Central memory CD8-positive, alpha-beta T cell (primary cell): ENCODE data around the gene TNFAIP3.

Experiments
- ATAC-seq: fragments of 150-1000 bp; cut with Tn5 transposase; replicated peaks from 2 replicates; pipeline ENCODE4 v1.10.0; 2022; ENCODE audit warnings: mild to moderate bottlenecking, moderate FRiP score, moderate number of reproducible peaks; ENCODE audit not compliant: poor library complexity, severe bottlenecking; ENCODE audit errors: extremely low read depth
- DNase-seq, 2 donors: peaks; one replicate each; pipeline ENCODE4 v3.0.0; 2021; ENCODE audit warnings: low spot score in 2 of 2
- H3K27ac Mint-ChIP-seq: one replicate; pipeline ENCODE4 v1.8.0; 2022; ENCODE audit warnings: low read depth, mild to moderate bottlenecking, moderate library complexity, mixed read lengths
- H3K27me3 Mint-ChIP-seq: one replicate; pipeline ENCODE4 v1.8.0; 2022; ENCODE audit warnings: mixed read lengths
- H3K36me3 Mint-ChIP-seq: one replicate; pipeline ENCODE4 v1.8.0; 2022; ENCODE audit warnings: mild to moderate bottlenecking, moderate library complexity, mixed read lengths; ENCODE audit not compliant: insufficient read depth
- H3K4me1 Mint-ChIP-seq: one replicate; pipeline ENCODE4 v1.8.0; 2022; ENCODE audit warnings: mixed read lengths
- H3K4me3 Mint-ChIP-seq: one replicate; pipeline ENCODE4 v1.8.0; 2022; ENCODE audit warnings: mild to moderate bottlenecking, moderate library complexity, mixed read lengths
- H3K9me3 Mint-ChIP-seq: one replicate; pipeline ENCODE4 v1.8.0; 2022; ENCODE audit warnings: mixed read lengths

The TNFAIP3 gene

DNA sequence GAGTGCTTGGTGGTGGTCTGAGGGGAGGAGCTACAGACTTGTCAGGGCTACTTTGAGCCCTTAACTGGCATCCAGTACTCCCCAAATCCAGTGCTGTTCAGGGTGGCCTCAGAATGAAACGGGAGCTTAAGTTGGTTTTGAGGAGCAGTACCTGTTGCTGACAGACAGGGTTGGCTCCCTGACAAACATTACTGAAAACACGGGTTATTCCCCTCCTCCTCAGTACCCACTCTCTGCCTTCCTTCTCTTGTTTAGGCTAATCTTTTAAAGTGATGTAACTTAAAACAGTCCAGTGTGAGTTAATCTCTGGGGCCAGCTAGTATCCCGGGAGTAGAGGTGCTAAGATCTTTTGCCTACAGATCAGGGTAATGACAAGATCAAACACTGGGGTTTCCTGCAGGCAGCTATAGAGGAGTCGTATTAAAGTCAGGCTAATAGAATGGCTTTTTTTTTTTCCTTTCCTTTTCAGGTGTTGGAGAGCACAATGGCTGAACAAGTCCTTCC is 3.7 kb downstream of the TNFAIP3 start:
- Mint-ChIP-seq H3K36me3 (peaks cover 98% of the 10 kb centered on the region), H3K9me3 (no peaks in the 10 kb centered on the region), H3K4me1 (peaks cover 84% of the 10 kb centered on the region), H3K27ac (peak overlapping the region; percentile 99), H3K27me3 (no peaks in the 10 kb centered on the region), H3K4me3 (peak overlapping the region; percentile 86)
- ATAC-seq (peak; percentile 7), DNase-seq (peak; percentile 40 to 60)

- Mint-ChIP-seq H3K4me1 (peaks cover 80% of the 10 kb centered on the region), H3K27me3 (no peaks in the 10 kb centered on the region), H3K27ac (peak overlapping the region; percentile 99), H3K36me3 (peaks cover 100% of the 10 kb centered on the region), H3K9me3 (no peaks in the 10 kb centered on the region), H3K4me3 (peak overlapping the region; percentile 86)
- DNase-seq = no peak
- no peak for ATAC-seq
Observed at GRCh38 chr6:137871291-137871690, 4.2 kb downstream of the TNFAIP3 start.

DNA sequence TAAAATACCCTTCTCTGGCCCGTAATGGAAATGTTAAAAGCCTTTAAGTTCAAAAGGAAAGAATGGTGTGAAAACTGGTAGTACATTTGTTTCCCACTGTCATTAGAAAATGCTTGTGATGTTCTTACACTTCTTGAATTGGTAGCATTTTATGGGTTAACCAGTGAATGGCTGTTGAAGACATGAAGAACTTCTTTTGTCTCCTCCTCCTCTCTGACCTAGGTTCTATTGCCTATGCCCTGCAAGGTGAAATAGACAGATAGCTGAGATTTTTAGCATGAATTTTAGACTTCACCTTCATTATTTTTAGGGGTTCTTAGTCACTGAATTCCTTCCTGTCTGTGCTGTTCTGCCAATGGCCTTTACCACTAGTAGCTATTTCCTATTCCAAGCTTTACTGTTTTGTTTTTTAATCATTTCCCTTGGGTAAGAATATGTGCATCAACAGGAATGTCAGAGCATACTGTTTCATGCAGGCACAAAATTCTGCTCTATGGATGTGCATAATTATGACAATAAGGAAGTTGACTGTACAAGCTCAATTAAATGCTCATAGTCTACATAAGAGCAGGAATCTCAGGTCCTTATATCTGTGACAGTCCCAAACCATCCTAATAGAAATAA is 4.9 kb downstream of the TNFAIP3 start:
- H3K36me3 Mint-ChIP-seq = peaks cover 100% of the 10 kb centered on the region
- DNase-seq = no peak

DNA sequence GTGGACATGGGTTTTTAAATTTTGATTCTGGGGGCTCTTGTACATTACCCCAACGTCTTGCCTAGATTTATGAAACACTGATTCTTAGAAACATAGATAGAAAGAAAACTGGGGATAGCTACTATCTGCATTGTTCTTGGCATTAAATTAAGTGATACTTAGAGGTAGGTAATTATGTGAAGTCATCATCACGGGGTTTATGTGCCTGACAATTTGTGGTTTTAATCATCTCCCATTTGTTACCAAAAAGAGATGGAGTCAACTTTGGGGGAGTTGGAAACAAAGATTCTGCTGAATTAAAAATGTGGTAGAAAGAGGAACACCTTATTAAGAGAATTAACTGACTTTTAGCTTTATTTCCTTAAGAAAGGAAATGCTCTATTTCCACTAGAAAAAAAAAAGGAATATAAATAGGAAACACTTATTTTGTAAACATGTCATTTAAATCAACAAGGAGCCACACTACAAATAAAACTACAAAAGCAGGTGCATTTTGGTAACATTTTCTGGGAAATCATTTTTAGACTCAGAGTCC is 5.6 kb downstream of the TNFAIP3 start:
- peak overlapping the region; percentile 99 for H3K27ac Mint-ChIP-seq
- H3K36me3 Mint-ChIP-seq = peaks cover 100% of the 10 kb centered on the region
- no peaks in the 10 kb centered on the region for H3K9me3 Mint-ChIP-seq
- H3K27me3 Mint-ChIP-seq = no peaks in the 10 kb centered on the region
- peak overlapping the region; percentile 86 for H3K4me3 Mint-ChIP-seq
- no peak for DNase-seq
- peaks cover 75% of the 10 kb centered on the region for H3K4me1 Mint-ChIP-seq
- no peak for ATAC-seq

More for the DNA sequence above, 4.9 kb downstream of the TNFAIP3 start:
- Mint-ChIP-seq H3K4me3 (peak overlapping the region; percentile 86), H3K27me3 (no peaks in the 10 kb centered on the region), H3K9me3 (no peaks in the 10 kb centered on the region), H3K4me1 (peaks cover 73% of the 10 kb centered on the region), H3K27ac (peak overlapping the region; percentile 99)
- no peak for ATAC-seq

DNA sequence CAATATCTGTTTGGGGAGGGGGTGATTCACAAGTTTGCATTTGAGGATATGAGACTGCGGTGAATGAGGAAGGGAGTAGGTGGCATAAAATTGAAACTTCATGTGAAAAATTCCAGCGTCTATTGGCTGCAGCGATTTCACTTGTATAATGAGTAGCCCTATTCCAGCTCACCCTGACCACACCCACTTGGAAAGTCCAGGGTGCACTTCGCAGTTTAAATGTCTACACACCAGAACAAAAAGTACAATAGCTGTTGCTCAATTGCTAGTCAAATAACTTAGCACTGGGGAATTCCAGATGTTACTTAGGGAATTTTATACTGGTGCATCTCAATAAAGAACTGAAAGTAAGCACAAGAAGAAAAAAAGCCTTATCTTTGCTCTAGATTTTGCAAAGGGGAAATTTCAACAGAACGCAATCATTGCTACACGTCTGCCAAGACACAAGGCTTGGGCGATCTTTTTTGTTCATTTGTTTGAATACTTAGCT is 6.3 kb downstream of the TNFAIP3 start:
- Mint-ChIP-seq H3K9me3 (no peaks in the 10 kb centered on the region), H3K27ac (peak overlapping the region; percentile 99), H3K36me3 (peaks cover 100% of the 10 kb centered on the region), H3K4me3 (peak overlapping the region; percentile 86), H3K27me3 (no peaks in the 10 kb centered on the region), H3K4me1 (peaks cover 73% of the 10 kb centered on the region)
- DNase-seq (peak in 1 of 2 donors; percentile 31), ATAC-seq (no peak)

- Mint-ChIP-seq H3K27me3 (no peaks in the 10 kb centered on the region), H3K27ac (peak overlapping the region; percentile 92), H3K4me3 (peak overlapping the region; percentile 86), H3K9me3 (no peaks in the 10 kb centered on the region), H3K4me1 (peaks cover 62% of the 10 kb centered on the region), H3K36me3 (peaks cover 100% of the 10 kb centered on the region)
- ATAC-seq = no peak
- DNase-seq = no peak
Observed at GRCh38 chr6:137874204-137875057, 7.4 kb downstream of the TNFAIP3 start.

DNA sequence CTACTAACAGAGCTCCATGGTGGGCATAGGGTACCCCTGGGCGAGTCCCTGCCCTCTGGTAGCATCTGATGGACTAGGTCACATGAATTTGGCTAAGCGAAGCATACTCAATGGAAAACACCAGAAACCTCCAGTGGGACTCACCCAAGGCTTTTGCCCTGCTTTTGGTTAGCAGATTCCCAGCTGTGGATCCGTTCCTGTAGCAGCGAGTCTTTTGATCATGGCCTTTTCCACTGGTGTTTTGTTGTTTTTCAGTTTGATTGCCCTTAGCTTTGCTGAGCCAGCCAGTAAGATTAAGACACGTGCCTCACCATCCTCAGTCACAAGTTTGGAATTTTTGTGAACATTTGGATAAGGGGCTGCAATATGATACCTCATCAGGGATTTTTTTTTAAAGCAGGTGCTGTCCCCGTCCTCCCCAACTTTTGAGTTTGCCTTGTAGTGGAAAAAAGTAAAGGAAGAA is 8.0 kb downstream of the TNFAIP3 start:
- no peaks in the 10 kb centered on the region for H3K27me3 Mint-ChIP-seq
- ATAC-seq (no peak), DNase-seq (no peak)
- no peaks in the 10 kb centered on the region for H3K9me3 Mint-ChIP-seq
- peaks cover 56% of the 10 kb centered on the region for H3K4me1 Mint-ChIP-seq
- peak overlapping the region; percentile 86 for H3K4me3 Mint-ChIP-seq
- H3K27ac Mint-ChIP-seq = peak overlapping the region; percentile 92
- peaks cover 100% of the 10 kb centered on the region for H3K36me3 Mint-ChIP-seq

- H3K4me1 Mint-ChIP-seq = peaks cover 54% of the 10 kb centered on the region
- peak overlapping the region; percentile 86 for H3K4me3 Mint-ChIP-seq
- H3K36me3 Mint-ChIP-seq = peaks cover 100% of the 10 kb centered on the region
- H3K9me3 Mint-ChIP-seq = no peaks in the 10 kb centered on the region
- H3K27ac Mint-ChIP-seq = peak overlapping the region; percentile 92
- DNase-seq (no peak), ATAC-seq (no peak)
- no peaks in the 10 kb centered on the region for H3K27me3 Mint-ChIP-seq
Observed at GRCh38 chr6:137875606-137876005, 8.5 kb downstream of the TNFAIP3 start.

DNA sequence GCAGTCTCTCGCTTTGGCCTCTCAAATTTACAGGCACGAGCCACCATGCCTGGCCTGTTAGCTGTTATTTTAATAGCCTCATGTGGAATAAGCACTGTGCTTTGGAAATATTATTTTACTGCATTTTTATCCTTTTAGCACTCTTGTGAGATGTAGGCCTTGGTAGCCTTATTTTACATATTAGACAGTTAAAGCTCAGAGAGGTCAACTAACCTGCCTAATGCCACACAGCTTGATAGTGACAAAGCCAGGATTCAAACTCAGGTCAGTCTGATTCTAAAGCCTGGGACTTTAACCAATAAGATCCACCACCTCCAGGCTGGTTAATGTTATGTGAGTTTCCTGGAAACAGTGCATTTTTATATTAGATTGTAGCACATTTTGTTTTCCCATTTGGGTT is 9.5 kb downstream of the TNFAIP3 start:
- DNase-seq (no peak), ATAC-seq (no peak)
- Mint-ChIP-seq H3K27ac (peak overlapping the region; percentile 99), H3K36me3 (peaks cover 100% of the 10 kb centered on the region), H3K4me3 (peak overlapping the region; percentile 34), H3K4me1 (peaks cover 54% of the 10 kb centered on the region), H3K27me3 (no peaks in the 10 kb centered on the region), H3K9me3 (no peaks in the 10 kb centered on the region)

DNA sequence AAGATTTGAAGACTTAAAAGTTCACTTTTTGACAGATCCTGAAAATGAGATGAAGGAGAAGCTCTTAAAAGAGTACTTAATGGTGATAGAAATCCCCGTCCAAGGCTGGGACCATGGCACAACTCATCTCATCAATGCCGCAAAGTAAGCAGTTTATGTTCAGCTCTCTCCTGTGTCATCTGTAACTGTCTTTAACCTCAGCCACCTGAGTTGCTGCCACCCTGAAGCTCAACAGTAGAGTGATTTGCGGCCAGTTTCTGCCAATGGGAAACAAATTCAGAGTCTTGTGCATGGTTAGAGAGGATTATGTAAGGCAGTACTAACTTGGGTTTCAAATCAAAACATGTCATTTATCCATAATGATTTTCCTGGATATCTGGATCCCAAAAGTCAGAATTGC is 10.1 kb downstream of the TNFAIP3 start:
- ATAC-seq (no peak), DNase-seq (no peak)
- H3K4me1 Mint-ChIP-seq = peaks cover 51% of the 10 kb centered on the region
- H3K9me3 Mint-ChIP-seq = no peaks in the 10 kb centered on the region
- H3K36me3 Mint-ChIP-seq = peaks cover 98% of the 10 kb centered on the region
- peak overlapping the region; percentile 99 for H3K27ac Mint-ChIP-seq
- peak overlapping the region; percentile 71 for H3K4me3 Mint-ChIP-seq
- no peaks in the 10 kb centered on the region for H3K27me3 Mint-ChIP-seq

GRCh38 chr6:137877606-137878005 is 10.5 kb downstream of the TNFAIP3 start:
- Mint-ChIP-seq H3K4me3 (peak overlapping the region; percentile 71), H3K27ac (peak overlapping the region; percentile 99), H3K9me3 (no peaks in the 10 kb centered on the region), H3K36me3 (peaks cover 98% of the 10 kb centered on the region), H3K27me3 (no peaks in the 10 kb centered on the region), H3K4me1 (peaks cover 49% of the 10 kb centered on the region)
- ATAC-seq = no peak
- DNase-seq = no peak

DNA sequence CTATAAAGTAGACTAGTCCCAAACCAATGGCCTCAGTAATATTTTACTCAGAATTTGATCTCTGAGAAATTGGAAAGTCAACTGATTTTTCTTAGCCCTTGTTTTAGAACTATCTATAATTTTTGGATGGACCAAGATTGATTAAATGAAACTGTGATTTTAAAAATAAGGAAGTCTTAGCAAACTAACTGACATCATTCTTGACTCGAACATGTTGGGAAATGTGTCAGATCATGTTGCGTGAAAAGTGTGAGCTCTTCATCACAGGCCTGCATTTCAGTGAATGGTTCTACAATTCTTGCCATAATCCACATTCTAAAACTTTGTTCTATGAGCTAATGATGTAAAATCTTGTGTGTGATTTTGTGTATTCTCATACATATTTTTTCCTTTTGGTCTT is 11.0 kb downstream of the TNFAIP3 start:
- Mint-ChIP-seq H3K27ac (peak overlapping the region; percentile 99), H3K27me3 (no peaks in the 10 kb centered on the region), H3K4me3 (peak overlapping the region; percentile 71), H3K36me3 (peaks cover 97% of the 10 kb centered on the region), H3K4me1 (peaks cover 46% of the 10 kb centered on the region), H3K9me3 (no peaks in the 10 kb centered on the region)
- ATAC-seq (no peak), DNase-seq (no peak)
